Bronchial epithelial cell (primary cell): ENCODE measurements around the gene CDHR2. TPM values are rescaled to one million over a fixed set of nuclear protein-coding genes. Genes with fewer than 3 reads are reported as not detected.

Source experiments
- DNase-seq: peaks from one replicate; pipeline ENCODE4 v3.0.0-alpha.2; 2010; ENCODE audit warnings: low read depth
- FAIRE-seq: peaks from 2 replicates; lab custom pipeline; 2011; peaks lifted over from hg19 to GRCh38; lab: Jason Lieb, UNC
- H3K27me3 ChIP-seq: 2 replicates; pipeline ENCODE4 v1.5.1; 2011; ENCODE audit warnings: low read length; ENCODE audit not compliant: control insufficient read depth, insufficient read depth
- H3K36me3 ChIP-seq: 2 replicates; pipeline ENCODE4 v1.5.1; 2011; ENCODE audit warnings: low read length; ENCODE audit not compliant: control insufficient read depth, insufficient read depth
- H3K4me3 ChIP-seq: 2 replicates; pipeline ENCODE4 v1.5.1; 2011; ENCODE audit warnings: mild to moderate bottlenecking, low read depth, low read length, control low read depth
- CTCF ChIP-seq: IDR thresholded peaks from 2 replicates; pipeline ENCODE4 v1.5.1; 2011; ENCODE audit warnings: mild to moderate bottlenecking, moderate library complexity, low read length, control low read depth, inconsistent platforms; ENCODE audit not compliant: insufficient read depth, severe bottlenecking
- total RNA-seq: library from RNA; depleted of rRNA; stranded (reverse); fragments of >200 nt; gene quantifications from 2 replicates; pipeline ENCODE4 v1.2.1, GENCODE V29; 2014

The CDHR2 gene
- total RNA-seq, 1 donor from 2014 or later, result under 0.01 TPM

GRCh38 chr5:176629317-176629852 lies 80.2 kb downstream of the CDHR2 start:
- FAIRE-seq, result no peak
- Histone ChIP-seq H3K4me3 (no peak overlapping the region), H3K27me3 (peaks cover 14% of the 10 kb centered on the region), H3K36me3 (no peaks in the 10 kb centered on the region)
- TF ChIP-seq CTCF, result no peak
- no peak for DNase-seq

GRCh38 chr5:176629853-176630680 lies 80.9 kb downstream of the CDHR2 start, which contains the start of the genes EIF4E1B and SNCB:
EIF4E1B (plus strand) TSS chr5:176630675; CDS start chr5:176642788, 12,113 bp downstream.
SNCB (minus strand) TSS chr5:176630534; CDS start chr5:176629654, 880 bp downstream.
- no peak for TF ChIP-seq CTCF
- peak; percentile 28 for DNase-seq
- H3K4me3 ChIP-seq, result peak within 1 kb of the TSS; percentile 19
- FAIRE-seq, result no peak
- H3K36me3 ChIP-seq, result no peaks in the 10 kb centered on the region
- H3K27me3 ChIP-seq, result peaks cover 15% of the 10 kb centered on the region

GRCh38 chr5:176630681-176631222 lies 81.6 kb downstream of the CDHR2 start:
- Histone ChIP-seq H3K27me3 (peaks cover 17% of the 10 kb centered on the region), H3K4me3 (peak overlapping the region; percentile 19), H3K36me3 (no peaks in the 10 kb centered on the region)
- TF ChIP-seq CTCF, result no peak
- peak; percentile 66 for FAIRE-seq
- no peak for DNase-seq

GRCh38 chr5:176631383-176632200 lies 82.5 kb downstream of the CDHR2 start:
- no peaks in the 10 kb centered on the region for H3K36me3 ChIP-seq
- no peak overlapping the region for H3K4me3 ChIP-seq
- H3K27me3 ChIP-seq, result peaks cover 18% of the 10 kb centered on the region
- FAIRE-seq, result peak; percentile 13
- DNase-seq, result no peak
- no peak for TF ChIP-seq CTCF

GRCh38 chr5:176632745-176633144 lies 83.6 kb downstream of the CDHR2 start:
- Histone ChIP-seq H3K36me3 (no peaks in the 10 kb centered on the region), H3K4me3 (no peak overlapping the region), H3K27me3 (peaks cover 18% of the 10 kb centered on the region)
- peak; percentile 28 for FAIRE-seq
- TF ChIP-seq CTCF, result no peak
- DNase-seq, result no peak
